ENCODE results near the gene DAAM2.
A peak's percentile ranks its signal among the peaks of the same experiment; 100 is the strongest.

DAAM2 gene

DNA sequence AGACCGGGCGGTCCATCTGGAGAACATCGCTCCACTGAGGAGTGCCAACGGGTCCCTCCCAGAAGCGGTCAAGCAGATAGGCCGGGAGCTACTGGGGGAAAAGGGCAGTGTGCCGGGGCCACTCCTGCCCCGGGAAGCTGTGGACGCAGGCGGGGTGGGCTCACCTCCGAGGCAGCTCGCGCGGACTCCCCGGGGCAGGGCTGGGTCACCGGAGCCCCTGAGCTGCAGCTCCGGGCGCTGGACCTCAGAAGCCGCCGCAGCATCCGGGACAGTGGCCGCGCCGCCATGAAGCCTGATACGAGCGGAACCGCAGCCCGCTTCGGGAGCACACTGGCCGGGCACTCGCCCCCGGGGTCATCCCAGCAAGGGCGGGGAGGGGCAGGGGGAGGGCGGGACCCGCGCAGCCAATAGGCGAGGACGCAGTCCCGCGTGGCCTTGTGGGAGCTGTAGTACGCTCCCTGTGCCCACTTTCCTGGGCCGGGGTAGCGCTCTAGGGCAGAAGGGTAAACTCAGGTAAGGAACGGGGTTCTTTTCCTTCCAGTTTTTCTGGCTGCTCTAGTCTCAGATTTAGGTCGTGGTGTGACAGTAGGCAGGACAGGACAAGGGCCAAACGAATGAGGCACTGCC, 142.1 kb downstream of the DAAM2 start, which contains the start of gene MOCS1:
Gene MOCS1 (minus strand): TSS at position 332 of the 627 bp plus-strand sequence. CDS start 45 bp downstream, at position 287.
- H3K4me3 ChIP-seq (ENCODE audit: low read length) = peak within 1 kb of the TSS; percentile 86
- DNase-seq (ENCODE audit: low read depth, low spot score) = peak; percentile 63

DNA sequence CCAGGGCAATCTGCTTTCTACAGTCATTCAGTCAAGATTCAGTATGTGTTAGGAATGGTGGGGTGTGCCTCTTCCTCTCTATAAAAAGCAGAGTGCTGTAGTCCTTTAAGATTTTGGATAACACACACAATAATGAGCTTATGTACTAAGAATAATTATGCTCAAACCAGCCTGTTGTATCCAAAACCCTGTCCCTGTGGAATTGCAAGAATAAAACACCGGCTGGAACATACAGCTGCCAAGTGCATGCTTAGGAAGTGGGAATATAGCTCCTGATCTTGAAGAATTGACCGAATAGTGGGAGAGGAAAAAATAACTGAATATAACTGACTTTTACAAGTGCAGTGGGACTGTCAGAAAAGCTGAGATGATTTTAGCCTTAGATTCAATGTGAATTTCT, 143.1 kb downstream of the DAAM2 start:
- H3K4me3 ChIP-seq (ENCODE audit: low read length) = no peak overlapping the region
- DNase-seq (ENCODE audit: low read depth, low spot score) = no peak

GRCh38 chr6:39936857-39937256, 144.7 kb downstream of the DAAM2 start:
- no peak overlapping the region for H3K4me3 ChIP-seq (ENCODE audit: low read length)
- DNase-seq (ENCODE audit: low read depth, low spot score) = no peak

DNA sequence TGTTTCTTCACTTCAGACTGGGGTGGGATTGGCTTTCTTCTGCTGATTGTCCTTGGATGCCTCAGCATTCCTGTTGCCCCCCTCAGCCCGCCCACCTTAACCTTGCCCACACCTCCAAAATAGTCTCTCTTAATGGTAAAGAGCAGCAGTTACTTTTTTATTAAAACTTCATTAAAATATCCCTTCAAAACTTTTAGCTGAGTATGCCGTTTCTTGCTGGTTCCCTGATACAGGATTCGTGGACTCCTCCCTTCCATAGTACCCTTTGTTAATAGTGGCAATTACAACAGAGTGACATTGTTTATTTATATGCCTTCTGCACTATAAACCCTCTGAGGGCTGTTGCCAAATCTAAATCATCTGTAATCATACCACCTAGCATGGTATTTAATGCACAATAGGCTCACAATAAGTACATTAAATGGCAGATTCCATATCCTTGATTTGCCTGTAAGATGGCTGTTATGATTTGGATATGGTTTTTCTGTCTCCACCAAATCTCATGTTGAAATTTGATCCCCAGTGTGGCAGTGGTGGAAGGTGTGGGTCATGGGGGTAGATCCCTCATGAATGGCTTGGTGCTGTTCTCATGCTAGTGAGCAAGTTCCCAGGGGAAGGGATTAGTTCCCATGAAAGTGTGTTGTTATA, 145.6 kb downstream of the DAAM2 start:
- DNase-seq (ENCODE audit: low read depth, low spot score) = no peak
- no peak overlapping the region for H3K4me3 ChIP-seq (ENCODE audit: low read length)

DNA sequence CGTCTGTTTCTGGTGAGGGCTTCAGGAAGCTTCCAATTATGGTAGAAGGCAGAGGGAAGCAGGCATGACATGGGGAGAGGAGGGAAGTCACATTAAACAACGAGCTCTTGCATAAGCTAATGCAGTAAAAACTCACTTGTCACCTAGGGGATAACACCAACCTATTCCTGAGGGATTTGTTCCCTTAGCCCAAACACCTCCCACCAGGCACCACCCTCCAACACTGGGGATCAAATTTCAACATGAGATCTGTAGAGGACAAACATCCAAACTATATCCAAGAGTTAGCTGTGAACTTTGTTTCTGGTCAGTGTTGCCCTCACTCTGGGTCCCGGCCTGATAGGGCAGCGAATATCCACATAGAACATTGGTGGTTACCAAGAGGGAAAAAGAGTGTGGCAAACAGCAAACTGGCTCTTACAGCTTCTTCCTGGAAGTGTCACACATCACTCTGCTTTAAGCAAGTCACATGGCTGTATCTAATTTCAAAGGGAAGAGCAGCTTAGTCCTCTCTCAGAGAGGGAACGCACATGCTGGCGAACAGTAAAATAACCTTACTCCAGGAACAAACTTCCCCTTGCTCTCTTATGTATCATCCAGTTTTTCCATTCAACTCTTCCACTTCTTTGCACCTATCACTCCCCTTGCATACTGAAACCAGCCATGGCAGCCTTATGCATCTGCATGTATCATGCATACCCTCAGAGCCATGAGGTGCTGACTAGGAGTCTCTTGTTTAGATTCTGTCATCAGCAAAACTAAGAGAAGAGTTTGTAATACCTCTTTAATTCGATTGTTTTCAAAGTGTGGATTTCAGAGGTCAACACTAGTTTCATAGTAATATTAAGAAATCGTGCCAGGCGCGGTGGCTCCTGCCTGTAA, 146.8 kb downstream of the DAAM2 start:
- no peak overlapping the region for H3K4me3 ChIP-seq (ENCODE audit: low read length)
- DNase-seq (ENCODE audit: low read depth, low spot score) = no peak

- DNase-seq (ENCODE audit: low read depth, low spot score) = no peak
Observed at GRCh38 chr6:39941138-39941537, 149.0 kb downstream of the DAAM2 start.

GRCh38 chr6:39941820-39942219, 149.6 kb downstream of the DAAM2 start:
- no peak overlapping the region for H3K4me3 ChIP-seq (ENCODE audit: low read length)
- no peak for DNase-seq (ENCODE audit: low read depth, low spot score)

More at GRCh38 chr6:39941138-39941537, 149.0 kb downstream of the DAAM2 start:
- no peak overlapping the region for H3K4me3 ChIP-seq (ENCODE audit: low read length)

- H3K4me3 ChIP-seq (ENCODE audit: low read length) = no peak overlapping the region
- no peak for DNase-seq (ENCODE audit: low read depth, low spot score)
Observed at GRCh38 chr6:39942903-39943580, 150.9 kb downstream of the DAAM2 start.

GRCh38 chr6:39945626-39946025, 153.4 kb downstream of the DAAM2 start:
- no peak for DNase-seq (ENCODE audit: low read depth, low spot score)
- no peak overlapping the region for H3K4me3 ChIP-seq (ENCODE audit: low read length)

DNA sequence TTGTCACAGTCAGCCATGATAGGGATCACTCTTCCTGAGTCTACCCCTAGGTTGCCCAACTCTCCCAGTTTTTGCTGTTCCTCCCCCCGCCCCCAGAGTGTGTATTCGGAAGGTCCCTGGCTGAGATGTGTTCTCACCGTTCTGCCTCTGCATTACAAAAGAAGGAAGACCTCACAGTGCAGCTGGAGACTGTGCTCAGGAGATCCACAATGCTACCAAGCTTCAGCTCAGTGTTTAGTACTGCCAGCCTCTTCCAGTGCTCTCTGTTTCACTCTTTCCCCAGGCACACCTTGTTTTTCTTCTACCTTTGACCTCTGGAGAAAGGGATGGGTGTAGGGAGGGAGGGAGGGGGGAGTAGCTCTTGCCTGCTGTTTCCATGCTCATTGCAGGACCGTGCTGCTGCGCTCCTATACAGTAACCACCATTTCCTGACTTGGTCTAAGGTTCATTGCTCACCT, 155.5 kb downstream of the DAAM2 start:
- DNase-seq (ENCODE audit: low read depth, low spot score) = no peak
- no peak overlapping the region for H3K4me3 ChIP-seq (ENCODE audit: low read length)

- DNase-seq (ENCODE audit: low read depth, low spot score) = peak; percentile 74
- H3K4me3 ChIP-seq (ENCODE audit: low read length) = no peak overlapping the region
Observed at GRCh38 chr6:39948199-39948791, 156.1 kb downstream of the DAAM2 start.

DNA sequence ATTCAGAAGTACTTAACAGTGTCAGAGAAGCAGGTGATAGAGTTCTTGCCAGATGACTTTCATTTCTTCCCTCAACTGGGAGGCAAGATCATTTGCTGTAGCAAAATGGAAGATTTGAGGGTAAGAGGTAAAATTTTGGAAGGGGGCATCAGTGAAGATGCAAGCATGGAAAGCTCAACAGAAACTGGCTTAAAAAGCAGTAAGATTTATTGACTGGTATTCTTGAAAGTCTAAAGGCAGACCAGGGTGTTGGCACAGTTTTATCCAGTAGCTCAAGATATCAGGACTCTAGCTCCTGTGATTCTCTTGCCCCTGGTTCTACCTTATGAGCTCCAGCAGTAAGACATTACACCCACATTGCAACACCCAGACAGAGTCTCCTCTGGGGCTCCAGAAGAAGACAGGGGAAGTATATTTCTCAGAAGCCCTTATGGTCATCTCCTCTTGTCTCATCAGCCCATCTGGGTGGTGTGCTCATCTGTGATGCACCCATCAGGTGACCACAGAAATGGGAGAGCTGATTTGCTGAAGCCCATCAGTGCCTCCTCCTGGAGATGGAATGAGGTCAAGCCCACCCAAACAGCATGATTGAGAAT, 158.0 kb downstream of the DAAM2 start:
- H3K4me3 ChIP-seq (ENCODE audit: low read length) = no peak overlapping the region
- DNase-seq (ENCODE audit: low read depth, low spot score) = no peak

DNA sequence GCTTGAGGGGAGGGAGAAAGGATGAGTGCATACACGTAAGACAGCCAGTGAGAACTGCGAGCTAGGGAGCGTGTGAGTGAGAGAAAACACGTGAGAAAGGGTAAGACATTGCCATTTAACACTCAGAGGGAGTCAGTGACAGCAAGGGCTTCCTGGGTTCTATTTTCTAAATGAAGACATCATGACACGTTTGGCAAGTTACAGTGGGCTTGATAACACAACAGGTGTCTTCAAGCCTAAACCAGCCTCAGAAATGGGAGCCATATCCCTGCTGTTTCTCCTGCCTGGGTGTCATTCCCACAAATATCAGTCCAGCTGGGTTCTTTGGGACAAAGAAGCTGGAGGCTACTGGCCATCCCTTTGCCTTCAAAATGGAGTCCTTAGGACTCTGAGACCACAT, 159.0 kb downstream of the DAAM2 start:
- H3K4me3 ChIP-seq (ENCODE audit: low read length) = no peak overlapping the region
- DNase-seq (ENCODE audit: low read depth, low spot score) = no peak

GRCh38 chr6:39951716-39952115, 159.5 kb downstream of the DAAM2 start:
- no peak overlapping the region for H3K4me3 ChIP-seq (ENCODE audit: low read length)
- DNase-seq (ENCODE audit: low read depth, low spot score) = no peak

GRCh38 chr6:39952167-39952566, 160.0 kb downstream of the DAAM2 start:
- DNase-seq (ENCODE audit: low read depth, low spot score) = no peak
- H3K4me3 ChIP-seq (ENCODE audit: low read length) = no peak overlapping the region

GRCh38 chr6:39953076-39953618, 161.0 kb downstream of the DAAM2 start:
- no peak for DNase-seq (ENCODE audit: low read depth, low spot score)
- H3K4me3 ChIP-seq (ENCODE audit: low read length) = no peak overlapping the region

All from Jurkat, Clone E6-1 (cell line).